ENCODE measurements around the gene FXYD6. TPM values are rescaled to one million over a fixed set of nuclear protein-coding genes. Genes with fewer than 3 reads are reported as not detected.

The FXYD6 gene
- total and polyA plus RNA-seq, 9 of the 15 experiments (the other 6 are each of a cell fraction or from before 2014, with no cell fraction given): 0.07 to 0.35 TPM; not detected in 7

DNA sequence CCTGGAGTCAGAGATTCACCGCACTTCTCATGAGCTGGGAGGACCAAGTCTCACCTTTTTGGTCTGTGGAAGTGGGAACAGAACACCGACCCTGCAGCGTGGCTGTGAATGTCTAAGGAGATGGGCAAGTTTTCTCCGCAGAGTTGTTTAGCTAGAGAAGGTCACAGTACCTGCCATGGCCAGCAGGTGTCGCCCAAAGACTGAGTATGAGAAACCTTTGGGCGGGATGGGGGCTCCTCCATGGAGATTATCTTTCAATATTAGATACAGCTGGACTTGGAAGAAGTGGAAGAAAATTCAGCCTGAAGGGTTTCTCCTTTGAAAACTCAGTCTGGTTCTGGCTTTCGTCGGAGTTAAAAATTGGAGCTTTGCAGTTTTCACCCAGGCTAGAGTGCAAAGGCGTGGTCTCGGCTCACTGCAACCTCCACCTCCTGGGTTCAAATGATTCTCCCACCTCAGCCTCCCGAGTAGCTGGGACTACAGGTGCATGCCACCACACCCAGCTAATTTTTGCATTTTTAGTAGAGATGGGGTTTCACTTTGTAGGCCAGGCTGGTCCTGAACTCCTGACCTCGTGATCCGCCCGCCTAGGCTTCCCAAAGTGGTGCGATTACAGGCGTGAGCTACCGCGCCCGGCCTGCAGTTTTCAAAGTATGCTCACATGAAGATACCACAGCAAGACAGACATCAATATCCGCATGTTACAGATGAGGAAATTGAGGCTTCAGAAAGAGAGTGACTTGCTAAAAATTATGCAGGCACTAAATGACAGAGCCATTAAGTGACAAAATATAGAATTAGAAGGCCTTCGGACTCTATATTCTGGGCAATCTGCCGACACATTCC, 68.8 kb downstream of the FXYD6 start (continued):
- TF ChIP-seq MITF (IDR thresholded peaks at IDR 0.05) (no peak), CTCF (IDR thresholded peaks at IDR 0.05 in 2 of 3, conservative IDR thresholded peaks at IDR 0.05 in 1 of 3; ENCODE audit: insufficient read depth in 2 of 3, low read depth in 1 of 3, low read length in 3 of 3) (peak; percentile 84 to 93 (median 88)), ZNF609 (CRISPR knock-in tag; IDR thresholded peaks at IDR 0.05; ENCODE audit: borderline replicate concordance) (no peak), L3MBTL2 (IDR thresholded peaks at IDR 0.05) (no peak), GATA2 (CRISPR knock-in tag; IDR thresholded peaks at IDR 0.05) (no peak)
- TF ChIP-seq, protein P1, sequence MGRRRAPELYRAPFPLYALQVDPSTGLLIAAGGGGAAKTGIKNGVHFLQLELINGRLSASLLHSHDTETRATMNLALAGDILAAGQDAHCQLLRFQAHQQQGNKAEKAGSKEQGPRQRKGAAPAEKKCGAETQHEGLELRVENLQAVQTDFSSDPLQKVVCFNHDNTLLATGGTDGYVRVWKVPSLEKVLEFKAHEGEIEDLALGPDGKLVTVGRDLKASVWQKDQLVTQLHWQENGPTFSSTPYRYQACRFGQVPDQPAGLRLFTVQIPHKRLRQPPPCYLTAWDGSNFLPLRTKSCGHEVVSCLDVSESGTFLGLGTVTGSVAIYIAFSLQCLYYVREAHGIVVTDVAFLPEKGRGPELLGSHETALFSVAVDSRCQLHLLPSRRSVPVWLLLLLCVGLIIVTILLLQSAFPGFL (CRISPR knock-in tag; IDR thresholded peaks at IDR 0.05): no peak

All from K562 (cell line).